ENCODE results near the gene PDLIM7.
A peak's percentile ranks its signal among the peaks of the same experiment; 100 is the strongest.
"Not testable (repeated sequence)": the region's sequence is repeated elsewhere in the genome, so short reads cannot be mapped to it uniquely, and the experiment has no call there.

Gene PDLIM7, protein sequence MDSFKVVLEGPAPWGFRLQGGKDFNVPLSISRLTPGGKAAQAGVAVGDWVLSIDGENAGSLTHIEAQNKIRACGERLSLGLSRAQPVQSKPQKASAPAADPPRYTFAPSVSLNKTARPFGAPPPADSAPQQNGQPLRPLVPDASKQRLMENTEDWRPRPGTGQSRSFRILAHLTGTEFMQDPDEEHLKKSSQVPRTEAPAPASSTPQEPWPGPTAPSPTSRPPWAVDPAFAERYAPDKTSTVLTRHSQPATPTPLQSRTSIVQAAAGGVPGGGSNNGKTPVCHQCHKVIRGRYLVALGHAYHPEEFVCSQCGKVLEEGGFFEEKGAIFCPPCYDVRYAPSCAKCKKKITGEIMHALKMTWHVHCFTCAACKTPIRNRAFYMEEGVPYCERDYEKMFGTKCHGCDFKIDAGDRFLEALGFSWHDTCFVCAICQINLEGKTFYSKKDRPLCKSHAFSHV

DNA sequence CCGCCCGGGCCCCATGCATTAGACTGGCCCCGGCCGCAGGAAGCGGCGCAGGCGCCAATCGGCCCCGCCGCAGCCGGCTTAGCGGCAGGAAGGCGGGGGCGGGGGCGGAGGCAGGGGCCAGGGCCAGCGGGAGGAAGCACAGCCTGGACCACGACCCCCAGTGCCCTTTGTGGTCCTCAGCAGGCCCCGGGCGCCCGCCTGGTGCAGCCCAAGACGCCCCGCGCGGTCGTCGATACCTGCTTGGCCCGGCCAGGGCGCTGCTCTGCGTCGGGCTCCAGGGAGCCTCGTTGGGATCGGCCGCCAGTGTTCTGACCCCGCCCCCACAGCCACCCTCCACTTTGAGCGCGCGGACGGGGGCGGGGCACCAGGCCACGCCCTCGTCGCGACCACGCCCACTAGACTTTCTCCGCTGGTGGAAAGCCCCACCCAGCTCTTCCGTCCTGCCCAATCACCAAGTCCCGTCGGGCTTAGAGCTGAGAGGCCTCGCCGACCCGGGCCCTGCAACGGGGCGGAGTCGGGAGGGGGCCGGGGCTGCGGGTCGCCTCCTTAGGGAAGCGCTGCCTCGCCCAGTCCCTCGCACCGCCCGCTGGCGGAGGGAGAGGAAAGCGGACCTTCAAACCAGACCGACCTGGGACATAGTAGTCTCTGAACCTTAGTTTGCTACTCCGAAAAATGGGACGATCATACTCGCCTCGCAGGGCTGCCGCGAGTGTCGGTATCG, at the start of gene PDLIM7:
Gene PDLIM7, minus strand, starts transcription at position 313 of the 721 bp plus-strand sequence. CDS start 1,092 bp downstream, outside the sequence.
- peak; percentile 95 for DNase-seq

DNA sequence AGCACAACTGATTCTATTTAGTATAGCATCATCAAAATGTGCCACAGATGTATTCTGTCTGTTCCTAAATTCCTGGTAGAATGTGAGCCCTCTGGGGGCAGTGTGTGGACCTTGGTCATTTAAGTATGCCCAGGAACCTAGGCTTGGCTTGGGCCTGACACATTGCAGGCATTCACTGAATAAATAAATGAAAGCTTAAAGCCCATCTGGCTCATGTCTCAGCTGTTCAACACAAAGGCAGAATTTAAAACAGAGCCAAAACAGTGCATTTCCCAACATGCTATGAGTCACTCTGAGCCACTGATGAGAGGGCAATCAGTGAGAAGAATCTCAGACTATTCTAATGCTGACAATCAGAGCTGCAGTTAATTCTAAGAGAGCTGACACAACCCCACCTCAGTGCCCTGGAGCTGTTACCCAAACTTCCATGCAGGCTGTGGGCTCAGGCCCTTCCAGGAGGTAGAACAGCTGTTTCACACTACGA, 48.9 kb upstream of the PDLIM7 start:
- DNase-seq: no peak

DNA sequence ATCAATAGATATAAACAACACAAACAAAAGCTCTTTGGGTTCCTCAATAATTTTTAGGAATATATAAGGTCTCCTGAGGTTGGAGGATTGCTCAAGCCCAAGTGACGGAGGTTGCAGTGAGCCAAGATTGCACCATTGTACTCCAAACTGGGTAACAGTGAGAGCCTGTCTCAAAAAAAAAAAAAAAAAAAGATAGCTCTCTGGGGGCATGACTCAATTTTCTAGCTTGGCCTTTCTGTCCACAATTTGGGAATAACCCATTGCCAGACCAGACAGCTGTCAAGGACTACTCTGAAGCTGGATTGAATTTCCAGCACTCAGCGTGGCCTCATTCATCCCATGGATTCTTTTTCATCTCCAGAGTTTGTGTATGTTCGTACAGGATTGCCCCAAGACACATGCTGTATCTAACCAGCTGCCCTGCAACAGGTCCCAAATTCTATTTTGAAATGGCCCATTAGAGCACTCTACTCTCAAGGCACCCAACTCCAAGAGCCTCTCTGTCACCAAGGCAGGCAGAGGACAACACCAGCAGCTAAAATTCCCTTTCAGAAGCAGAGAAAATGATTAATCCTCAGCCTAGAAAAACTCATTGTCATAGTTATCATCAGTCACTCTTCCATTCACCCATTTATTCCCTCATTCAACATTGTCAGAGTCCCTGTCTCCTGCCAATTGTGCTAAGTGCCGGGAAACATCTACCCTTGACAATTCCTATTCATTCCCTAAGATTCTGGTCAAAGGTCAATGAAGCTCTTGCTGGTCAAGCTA, 48.3 kb upstream of the PDLIM7 start:
- no peak for DNase-seq

DNA sequence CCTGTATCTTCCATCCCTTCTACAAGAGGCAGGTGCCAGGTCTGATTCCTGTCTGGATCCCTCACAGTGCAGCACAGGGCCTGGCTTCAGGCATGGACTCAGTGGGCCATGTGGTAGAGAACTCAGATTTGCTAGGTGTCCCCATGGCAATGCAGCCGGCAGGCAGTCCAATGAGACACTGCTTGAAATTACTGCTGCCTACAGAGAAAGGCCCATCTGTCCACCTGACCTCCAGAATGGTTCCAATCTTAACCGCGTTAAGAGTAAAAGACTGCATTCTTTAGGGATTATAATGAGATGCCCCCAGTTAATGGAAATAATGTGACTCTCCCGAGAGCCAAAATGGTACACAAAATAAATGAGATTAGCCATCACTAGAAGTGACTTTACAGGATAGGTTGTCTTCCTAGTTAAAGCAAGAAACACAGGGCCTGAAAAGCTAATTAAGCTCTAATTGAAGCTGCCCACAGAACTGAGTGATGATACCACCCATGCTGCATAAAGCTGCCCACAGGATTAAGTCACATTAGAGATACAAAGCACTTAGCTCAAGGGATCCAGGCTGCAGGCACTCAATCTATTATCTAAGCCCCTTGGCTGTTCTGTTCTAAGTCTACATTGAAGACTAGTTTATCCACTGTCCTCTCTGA, 45.5 kb upstream of the PDLIM7 start:
- DNase-seq: no peak

DNA sequence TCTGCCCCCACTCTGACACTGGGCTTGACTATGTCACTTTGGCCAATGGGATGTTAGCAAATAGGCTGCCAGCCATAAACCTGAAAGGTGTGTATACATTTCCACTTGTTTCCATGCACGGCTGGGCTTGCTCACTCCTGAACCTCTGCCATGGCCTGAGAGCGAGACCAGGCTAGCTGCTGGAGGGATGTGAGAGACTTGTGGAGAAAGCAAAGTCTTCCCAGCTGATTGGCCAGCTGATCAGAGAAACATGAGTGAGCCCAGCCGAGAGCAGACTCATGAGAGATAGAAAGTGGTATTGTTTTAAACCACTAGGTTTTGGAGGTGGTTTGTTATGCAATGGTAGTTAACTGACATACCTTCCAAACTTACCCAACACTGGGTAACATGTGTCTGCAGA, 43.0 kb upstream of the PDLIM7 start:
- no peak for DNase-seq

DNA sequence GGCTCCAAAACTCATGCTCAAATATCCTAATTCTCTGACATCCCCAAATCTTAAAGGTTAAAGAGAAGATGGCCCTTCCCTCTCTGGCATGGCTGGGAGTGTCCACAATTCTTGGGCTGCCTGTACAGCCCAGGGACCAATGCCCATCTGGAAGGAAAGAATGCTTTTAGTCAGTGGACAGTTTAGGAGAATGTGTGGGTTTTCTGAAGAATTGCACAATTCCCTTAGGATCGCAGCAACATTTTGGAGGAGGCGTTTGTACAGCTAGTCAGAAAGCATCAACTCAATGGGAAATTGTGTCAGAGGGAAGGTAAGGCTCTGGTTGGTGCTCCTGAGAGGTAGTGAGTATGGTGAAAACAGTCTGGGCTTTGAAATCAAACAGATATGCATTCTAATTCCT, 42.0 kb upstream of the PDLIM7 start:
- DNase-seq: no peak

DNA sequence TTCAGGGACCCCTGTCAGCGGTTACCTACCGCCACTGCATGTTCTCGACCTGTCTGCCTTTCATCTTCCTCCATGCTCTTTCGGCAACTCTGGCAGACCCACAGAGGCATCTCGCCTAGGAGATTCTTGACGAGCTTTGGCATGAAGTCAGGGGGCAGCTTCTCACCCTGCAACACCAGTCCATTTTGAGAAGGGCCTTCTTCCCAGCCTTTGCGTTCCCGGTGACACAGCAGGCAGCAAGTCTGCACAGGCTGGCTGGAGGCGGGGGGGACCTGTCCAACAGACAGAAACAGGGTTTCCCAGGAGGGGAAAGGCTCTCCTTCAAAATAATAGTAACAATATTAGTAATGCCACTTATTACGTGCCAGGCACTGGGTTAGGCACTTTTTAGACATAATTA, 41.5 kb upstream of the PDLIM7 start:
- no peak for DNase-seq

DNA sequence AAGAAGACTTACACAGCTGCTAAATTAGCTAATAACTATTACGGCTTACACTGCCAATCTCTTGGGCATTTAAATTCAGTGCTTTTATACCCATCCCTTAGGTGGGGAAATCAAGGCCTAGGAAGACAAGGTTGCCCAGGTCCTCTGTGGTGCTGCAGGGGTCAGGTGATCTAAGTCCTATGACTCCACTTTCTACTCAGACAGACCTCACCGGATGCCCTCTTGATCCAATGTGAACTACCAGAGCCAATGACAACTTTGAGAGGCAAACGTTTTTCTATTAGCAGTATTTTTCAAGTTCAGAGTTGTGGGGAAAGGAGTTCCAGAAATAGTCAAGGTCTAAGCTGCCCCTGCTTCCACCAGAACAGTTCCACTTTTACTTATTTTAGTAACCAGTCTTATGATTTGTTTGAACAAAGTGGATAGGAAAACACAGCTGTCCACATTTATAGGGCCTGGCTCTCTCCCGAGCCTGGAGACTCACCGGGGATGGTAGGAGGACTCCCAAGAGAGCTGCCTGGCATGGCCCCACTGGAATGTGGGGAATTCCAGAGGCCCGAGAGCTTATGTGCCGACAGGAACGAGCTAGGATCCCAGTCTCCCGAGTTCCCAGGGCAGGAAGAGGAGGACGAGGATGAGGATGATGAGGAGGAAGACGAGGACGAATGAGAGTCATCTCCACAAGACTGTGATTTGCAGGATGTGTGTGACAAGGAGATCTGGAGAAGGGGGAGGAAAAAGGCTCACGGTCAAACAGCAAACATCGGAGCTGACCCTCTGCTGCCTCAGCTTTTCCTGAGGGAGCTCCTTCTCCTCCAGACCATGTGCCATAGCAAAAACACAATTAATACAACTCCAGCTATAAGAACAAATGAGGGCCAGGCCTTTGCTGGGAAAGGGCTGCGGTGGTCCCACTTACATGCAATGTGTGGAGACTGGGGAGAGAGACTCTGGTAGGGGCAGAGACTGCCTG, 40.3 kb upstream of the PDLIM7 start:
- no peak for DNase-seq

DNA sequence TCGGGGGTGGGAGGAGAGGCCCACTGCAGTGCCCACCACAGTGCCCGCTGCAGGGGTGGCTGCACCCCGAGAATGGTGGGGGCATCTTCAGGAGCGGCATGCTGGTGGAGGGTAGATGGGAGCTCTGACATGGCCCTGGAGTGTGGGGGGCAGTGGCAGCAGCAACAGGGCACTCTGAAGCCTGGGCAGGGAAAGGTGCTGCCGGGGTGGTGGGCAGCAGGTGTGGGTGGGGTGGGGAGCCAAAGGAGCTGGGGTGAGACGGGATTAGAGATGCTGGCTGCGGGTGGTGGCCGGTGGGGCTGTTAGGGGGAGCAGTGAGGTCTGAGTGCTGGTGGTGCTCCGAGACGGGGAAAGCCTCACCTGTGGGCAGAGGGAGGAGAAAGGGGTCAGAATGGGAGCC, 39.0 kb upstream of the PDLIM7 start:
- no peak for DNase-seq

DNA sequence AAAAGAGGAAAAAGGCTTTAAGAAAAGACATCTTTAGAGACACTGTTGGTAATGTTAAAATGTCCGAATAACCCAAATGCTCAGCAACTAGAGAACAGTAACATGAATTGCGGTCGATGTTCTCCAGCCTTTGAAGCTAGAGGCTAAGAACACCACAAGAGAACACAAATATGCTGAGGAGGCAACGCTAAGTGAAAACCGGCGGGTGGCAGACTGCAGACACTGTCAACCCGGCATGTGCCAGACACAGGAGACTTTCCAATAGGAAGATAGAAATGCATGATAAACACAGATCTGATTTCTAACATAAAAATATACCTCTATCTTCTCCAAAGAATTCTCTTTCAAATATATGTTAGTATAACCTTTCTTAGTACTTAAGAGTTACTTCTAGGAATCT, 37.7 kb upstream of the PDLIM7 start:
- DNase-seq: no peak

DNA sequence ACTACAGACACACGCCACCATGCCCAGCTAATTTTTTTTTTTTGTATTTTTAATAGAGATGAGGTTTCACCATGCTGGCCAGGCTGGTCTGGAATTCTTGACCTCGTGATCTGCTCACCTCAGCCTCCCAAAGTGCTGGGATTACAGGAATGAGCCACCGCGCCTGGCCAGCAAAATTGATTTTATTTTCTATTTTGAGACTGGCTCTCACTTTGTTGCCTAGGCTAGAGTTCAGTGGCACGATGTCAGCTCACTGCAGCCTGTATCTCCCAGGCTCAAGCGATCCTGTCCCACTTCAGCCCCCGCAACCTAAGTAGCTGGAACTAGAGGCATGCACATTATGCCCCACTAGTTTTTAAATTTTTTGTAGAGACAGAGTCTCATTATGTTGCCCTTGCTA, 37.0 kb upstream of the PDLIM7 start:
- DNase-seq: not testable (repeated sequence)

DNA sequence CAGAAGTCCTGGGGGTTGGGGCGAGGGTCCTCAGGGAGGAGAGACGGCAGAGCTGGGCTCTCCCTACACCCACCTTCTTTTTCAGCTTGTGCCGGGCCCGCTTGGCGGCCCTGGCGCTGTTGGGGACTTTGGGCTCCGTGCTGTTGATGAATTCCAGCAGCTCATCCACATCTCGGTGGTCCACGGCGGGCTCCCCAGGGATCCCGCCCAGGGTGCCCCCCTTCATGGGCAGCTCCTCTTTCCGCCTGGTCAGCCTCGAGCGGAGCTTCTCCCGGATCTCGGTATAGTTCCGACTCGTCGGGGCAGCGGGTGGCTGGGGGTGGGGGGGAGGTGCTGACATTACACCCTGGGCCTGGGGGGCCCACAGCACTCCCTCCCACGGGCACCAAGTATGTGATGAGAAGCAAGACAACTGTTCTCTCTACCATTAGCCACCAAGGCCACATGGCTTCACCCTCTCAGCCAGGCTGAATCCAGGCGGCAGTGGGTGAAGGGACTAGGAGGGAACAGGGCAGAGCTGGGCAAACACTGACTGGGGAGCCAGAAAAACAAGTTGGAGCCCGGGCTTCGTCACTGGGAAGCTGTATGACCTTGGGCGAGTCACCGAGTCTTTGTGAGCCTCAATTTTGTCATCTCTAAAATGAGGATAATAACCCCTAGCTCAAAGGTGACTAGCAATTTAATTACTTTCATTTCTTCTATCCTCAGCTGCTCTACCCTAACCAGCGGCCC, 34.0 kb upstream of the PDLIM7 start:
- no peak for DNase-seq

DNA sequence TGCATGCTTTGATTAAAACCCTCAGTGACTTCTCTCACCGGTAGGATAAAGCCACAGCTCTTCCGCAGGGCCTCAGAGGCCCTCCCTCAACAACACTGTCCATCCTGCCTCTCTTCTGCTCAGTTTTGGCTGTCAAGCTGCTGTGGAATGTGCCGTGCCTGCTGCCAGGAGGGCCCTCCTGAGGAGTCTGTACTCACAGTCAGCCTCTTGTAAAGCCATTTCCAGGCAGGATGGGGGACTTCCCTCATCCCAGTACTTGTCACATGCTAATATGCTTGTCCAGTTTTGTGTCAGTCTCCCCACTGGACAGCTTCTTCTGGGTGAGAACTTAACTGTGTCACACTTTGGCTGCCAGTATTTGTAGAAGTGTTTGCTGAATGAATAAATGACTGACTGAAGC, 33.2 kb upstream of the PDLIM7 start:
- DNase-seq: no peak

DNA sequence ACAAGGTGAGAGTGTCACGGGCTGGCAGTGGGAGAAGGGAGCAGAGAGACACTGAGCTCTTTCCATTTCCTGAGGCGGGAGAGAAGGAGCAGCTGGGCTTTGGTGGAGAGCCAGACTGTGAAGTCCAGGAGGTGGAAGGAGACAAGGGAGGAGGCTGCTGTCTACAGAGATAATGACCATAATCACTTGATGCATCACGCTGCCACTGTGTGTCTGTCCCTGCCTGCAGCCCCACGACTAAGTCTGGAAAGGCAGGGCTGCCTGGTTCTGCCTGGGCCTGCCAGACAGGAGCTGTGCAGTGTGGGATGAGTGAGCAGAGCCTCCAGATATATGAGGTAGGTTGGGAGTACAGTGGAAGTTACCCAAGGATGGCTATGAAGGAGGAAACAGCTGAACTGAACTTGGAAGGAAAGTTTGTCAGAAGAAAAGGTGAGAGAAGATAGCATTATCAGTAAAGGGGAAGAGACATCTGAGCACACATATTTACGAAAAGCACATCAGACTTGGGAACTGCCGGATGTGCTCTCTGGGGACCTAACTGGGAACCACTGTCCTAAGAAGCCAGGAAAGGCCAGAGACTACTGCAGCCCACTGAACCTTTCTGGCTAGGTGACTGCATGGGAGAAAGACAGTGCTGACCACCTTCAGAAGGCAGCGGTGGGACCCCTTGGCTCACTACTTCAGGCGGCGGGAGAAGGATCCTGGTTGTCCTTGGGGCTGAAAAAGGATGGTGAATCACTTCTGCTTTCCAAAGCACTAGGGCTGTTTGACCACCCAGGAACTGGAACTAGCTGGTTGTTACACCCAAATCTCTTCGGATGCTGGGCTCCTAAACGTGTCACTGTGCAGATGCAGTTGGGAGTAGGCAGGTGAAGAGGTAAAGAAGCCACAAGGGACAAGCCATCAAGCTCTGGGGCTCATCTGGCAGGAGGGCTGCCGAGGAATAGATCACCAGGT, 32.1 kb upstream of the PDLIM7 start:
- DNase-seq: no peak

DNA sequence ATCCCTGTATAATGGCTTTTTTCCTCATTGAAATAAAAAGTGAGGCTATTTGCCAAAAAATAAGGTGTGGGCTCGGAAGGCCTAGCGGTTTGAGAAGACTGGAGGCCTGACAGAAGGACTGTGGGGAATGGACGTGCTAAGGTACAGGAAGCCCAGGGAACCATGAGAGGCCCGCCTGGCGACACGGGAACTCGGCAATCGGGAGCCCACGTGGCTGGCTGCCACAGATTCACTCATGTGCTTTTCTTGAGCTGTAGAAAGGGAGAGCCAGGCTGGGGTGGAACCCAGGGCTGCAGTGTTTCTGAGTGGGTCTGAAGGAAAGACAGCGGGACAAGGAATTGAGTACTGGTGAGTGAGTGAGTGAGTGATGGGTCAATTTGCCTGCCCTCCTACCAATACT, 31.2 kb upstream of the PDLIM7 start:
- DNase-seq: no peak

DNA sequence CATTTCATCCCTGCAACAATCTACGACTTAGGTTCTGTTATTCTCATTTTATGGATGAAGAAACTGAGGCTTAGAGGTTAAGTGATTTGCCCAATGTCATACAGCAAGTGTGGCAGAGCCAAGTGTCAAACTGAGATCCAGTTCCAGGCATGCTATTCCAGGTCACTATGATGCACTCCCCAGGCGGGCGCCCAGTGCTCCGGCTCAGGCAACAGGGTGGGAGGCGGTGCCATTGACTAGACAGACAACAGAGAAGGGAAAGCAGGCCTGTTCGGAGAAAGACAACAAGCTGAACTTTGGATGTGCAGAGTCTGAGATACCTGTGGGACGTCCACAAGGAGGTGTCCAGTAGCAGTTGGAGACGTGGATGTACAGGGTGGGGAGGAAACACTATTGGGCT, 30.2 kb upstream of the PDLIM7 start:
- DNase-seq: no peak

DNA sequence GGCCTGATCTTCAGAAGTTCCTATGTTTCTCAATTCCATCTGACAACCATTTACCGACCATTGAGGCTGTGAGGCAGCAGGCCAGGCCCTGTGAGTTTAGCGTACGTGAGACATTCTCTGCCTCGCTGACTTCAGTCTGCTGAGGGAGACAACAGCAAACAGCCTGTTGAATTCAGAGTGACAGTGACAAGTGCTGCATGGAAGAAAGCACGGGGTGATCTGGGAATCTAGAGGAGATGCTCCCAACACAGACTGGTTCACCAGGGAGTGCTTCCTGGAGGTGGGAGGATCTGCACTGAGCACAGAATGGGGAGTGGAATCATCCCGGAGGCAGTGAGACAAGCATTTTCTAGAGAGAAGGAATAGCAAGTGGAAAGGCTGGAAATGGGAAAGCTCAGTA, 29.4 kb upstream of the PDLIM7 start:
- no peak for DNase-seq

DNA sequence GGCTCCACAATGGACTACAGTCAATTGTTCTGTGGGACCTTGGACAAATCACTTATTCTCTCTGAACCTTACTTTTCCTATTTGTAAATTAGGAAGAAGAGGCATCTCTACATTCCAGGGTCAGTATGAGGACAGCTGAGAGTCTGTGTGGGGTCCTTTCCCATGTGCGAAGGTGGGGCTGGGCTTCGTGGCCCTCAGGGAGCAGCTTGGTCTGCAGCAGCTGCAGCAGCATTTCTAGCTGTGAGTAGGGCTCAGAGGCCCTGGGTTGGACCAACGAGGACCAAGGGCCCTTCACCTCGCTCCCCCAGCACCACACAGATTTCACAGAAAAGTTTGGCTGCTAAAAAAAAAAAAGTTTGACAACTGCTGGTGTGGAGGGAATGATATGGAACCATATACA, 28.8 kb upstream of the PDLIM7 start:
- DNase-seq: no peak

DNA sequence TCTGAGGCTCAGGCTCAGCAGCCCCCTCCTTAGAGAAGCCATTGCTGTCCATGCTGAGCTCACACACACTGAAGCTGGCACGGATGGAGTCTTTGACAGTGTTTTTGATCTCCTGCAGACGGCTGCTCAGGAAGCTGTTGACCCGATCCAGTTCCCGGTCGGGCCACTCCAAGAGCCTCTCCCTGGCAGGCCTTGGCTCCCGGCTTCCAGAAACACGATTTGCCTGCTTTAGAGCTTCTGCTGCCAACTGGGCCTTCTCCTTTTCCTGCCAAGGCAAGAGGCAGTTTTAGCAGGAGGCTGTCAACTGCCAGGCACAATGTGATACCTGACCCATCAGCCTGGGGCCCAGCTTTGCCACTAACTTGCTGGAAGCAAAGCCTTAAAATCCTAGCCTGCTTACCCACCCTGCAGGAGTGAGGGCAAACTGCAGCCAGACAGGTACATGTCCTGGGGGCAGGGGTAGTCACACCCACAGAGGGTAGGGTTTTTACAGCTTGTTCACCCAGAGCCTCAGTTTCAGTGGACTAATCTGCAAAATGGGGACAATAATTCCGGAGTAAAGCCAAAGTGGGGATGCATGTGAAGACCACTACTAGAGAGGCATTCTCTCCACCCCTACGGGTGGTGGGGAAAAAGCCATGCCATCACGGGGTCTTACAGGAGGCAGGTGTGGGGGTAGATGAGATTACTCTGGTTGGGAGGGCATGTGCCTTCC, 27.7 kb upstream of the PDLIM7 start:
- no peak for DNase-seq

Measured in CD4-positive, alpha-beta T cell treated with Interleukin-10 for 1 hour (primary cell).